Esophagus squamous epithelium (tissue), 4 donors: ENCODE results near the gene GTF2F1.

Experiments used
- POLR2A ChIP-seq, 4 donors: fragments of 450-650 bp; IDR thresholded peaks; one replicate each; pipeline ENCODE4 v1.6.1; 2017; ENCODE audit warnings: antibody characterized with exemption in 4 of 4, mild to moderate bottlenecking in 4 of 4, moderate library complexity in 3 of 4
- TF ChIP-seq, protein P1 (sequence below), 6 experiments: fragments of 450-650 bp in 4 of 6; fragments of 200-600 bp in 2 of 6; sonication (generic) in 2 of 6; IDR thresholded peaks; one replicate each; pipeline ENCODE4 v1.5.1; 2016 to 2019; ENCODE audit warnings: antibody characterized with exemption in 6 of 6, mild to moderate bottlenecking in 4 of 6, moderate library complexity in 4 of 6

- TF ChIP-seq, protein P1, sequence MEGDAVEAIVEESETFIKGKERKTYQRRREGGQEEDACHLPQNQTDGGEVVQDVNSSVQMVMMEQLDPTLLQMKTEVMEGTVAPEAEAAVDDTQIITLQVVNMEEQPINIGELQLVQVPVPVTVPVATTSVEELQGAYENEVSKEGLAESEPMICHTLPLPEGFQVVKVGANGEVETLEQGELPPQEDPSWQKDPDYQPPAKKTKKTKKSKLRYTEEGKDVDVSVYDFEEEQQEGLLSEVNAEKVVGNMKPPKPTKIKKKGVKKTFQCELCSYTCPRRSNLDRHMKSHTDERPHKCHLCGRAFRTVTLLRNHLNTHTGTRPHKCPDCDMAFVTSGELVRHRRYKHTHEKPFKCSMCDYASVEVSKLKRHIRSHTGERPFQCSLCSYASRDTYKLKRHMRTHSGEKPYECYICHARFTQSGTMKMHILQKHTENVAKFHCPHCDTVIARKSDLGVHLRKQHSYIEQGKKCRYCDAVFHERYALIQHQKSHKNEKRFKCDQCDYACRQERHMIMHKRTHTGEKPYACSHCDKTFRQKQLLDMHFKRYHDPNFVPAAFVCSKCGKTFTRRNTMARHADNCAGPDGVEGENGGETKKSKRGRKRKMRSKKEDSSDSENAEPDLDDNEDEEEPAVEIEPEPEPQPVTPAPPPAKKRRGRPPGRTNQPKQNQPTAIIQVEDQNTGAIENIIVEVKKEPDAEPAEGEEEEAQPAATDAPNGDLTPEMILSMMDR (IDR thresholded peaks at IDR 0.05), result no peak
- no peak for TF ChIP-seq POLR2A (IDR thresholded peaks at IDR 0.05)
Measured at GRCh38 chr19:6362027-6362350, 31.0 kb downstream of the GTF2F1 start.
